DOHH2 (cell line): ENCODE measurements around the gene BRMS1L.

Source experiments
- CTCF ChIP-seq: fragments of 200-600 bp; sonication (generic); IDR thresholded peaks from one replicate; pipeline ENCODE4 v1.5.1; 2014; ENCODE audit warnings: antibody characterized with exemption, mild to moderate bottlenecking, low read depth, low read length; ENCODE audit not compliant: poor library complexity, severe bottlenecking
- EZH2phosphoT487 ChIP-seq: fragments of 200-600 bp; sonication (generic); IDR thresholded peaks from 2 replicates; pipeline ENCODE4 v1.6.1; 2017; ENCODE audit warnings: borderline replicate concordance, mild to moderate bottlenecking, antibody characterized with exemption, low read length, moderate library complexity, mixed read lengths

GRCh38 chr14:35806006-35806907, 19.9 kb upstream of the BRMS1L start:
- TF ChIP-seq CTCF, result no peak
- TF ChIP-seq EZH2phosphoT487, result no peak
